Thoracic aorta (tissue), 2 donors: Measurements from ENCODE around the gene PTPRS. TPM values are rescaled to one million over a fixed set of nuclear protein-coding genes. Genes with fewer than 3 reads are reported as not detected.

ENCODE experiments used
- ATAC-seq: fragments of 150-250 bp; one replicate; pipeline ENCODE4 v1.8.0; 2017; ENCODE audit warnings: low read depth; ENCODE audit not compliant: insufficient number of reproducible peaks, low FRiP score
- DNase-seq: peaks from one replicate; pipeline ENCODE4 v3.0.0-alpha.2; 2020; ENCODE audit warnings: low spot score
- H3K27ac ChIP-seq, 2 donors: fragments of 200-600 bp; sonication (generic); 1 replicate in 1 of 2; 2 replicates in 1 of 2; pipeline ENCODE4 v1.5.1; 2016; ENCODE audit warnings: mild to moderate bottlenecking in 2 of 2, moderate library complexity in 2 of 2
- H3K27me3 ChIP-seq: fragments of 200-600 bp; sonication (generic); replicated peaks from 2 replicates; pipeline ENCODE4 v1.6.0; 2016; ENCODE audit warnings: mild to moderate bottlenecking; ENCODE audit not compliant: insufficient read depth
- H3K36me3 ChIP-seq: fragments of 200-600 bp; sonication (generic); one replicate; pipeline ENCODE4 v1.5.1; 2016
- H3K4me1 ChIP-seq, 2 donors: fragments of 200-600 bp; sonication (generic); 1 replicate in 1 of 2; 2 replicates in 1 of 2; pipeline versions ENCODE4 v1.5.1 to v1.6.0; 2016; ENCODE audit warnings: low read depth in 2 of 2, mild to moderate bottlenecking in 1 of 2; ENCODE audit not compliant: control insufficient read depth in 1 of 2
- H3K4me3 ChIP-seq: fragments of 200-600 bp; sonication (generic); 2 replicates; pipeline ENCODE4 v1.5.1; 2016; ENCODE audit warnings: mild to moderate bottlenecking
- H3K9me3 ChIP-seq: fragments of 200-600 bp; sonication (generic); 2 replicates; pipeline ENCODE4 v1.5.1; 2016
- CTCF ChIP-seq: fragments of 200-600 bp; sonication (generic); IDR thresholded peaks from one replicate; pipeline ENCODE4 v1.5.1; 2019; ENCODE audit warnings: antibody characterized with exemption
- total RNA-seq, 2 donors: library from RNA; depleted of rRNA; stranded (reverse); fragments of >200 nt; gene quantifications; one replicate each; pipeline versions ENCODE4 v1.1.0 to v1.2.3, GENCODE V29; 2016

Gene PTPRS
- total RNA-seq, 2 donors from 2014 or later: 272 to 356 TPM

- no peak overlapping the region for H3K4me3 ChIP-seq
- no peaks in the 10 kb centered on the region for H3K4me1 ChIP-seq
- no peak for DNase-seq
- no peaks in the 10 kb centered on the region for H3K27me3 ChIP-seq
- TF ChIP-seq CTCF: no peak
- no peak overlapping the region for H3K27ac ChIP-seq
- no peaks in the 10 kb centered on the region for H3K36me3 ChIP-seq
- no peaks in the 10 kb centered on the region for H3K9me3 ChIP-seq
- no peak for ATAC-seq
Observed at GRCh38 chr19:5317321-5317720, 23.3 kb downstream of the PTPRS start.

- no peak for DNase-seq
- H3K27ac ChIP-seq: no peak overlapping the region
- ATAC-seq: no peak
- H3K4me1 ChIP-seq: no peaks in the 10 kb centered on the region
- no peaks in the 10 kb centered on the region for H3K36me3 ChIP-seq
- H3K4me3 ChIP-seq: no peak overlapping the region
- no peak for TF ChIP-seq CTCF
- H3K9me3 ChIP-seq: no peaks in the 10 kb centered on the region
- H3K27me3 ChIP-seq: no peaks in the 10 kb centered on the region
Observed at GRCh38 chr19:5316138-5316537, 24.5 kb downstream of the PTPRS start.

- no peaks in the 10 kb centered on the region for H3K36me3 ChIP-seq
- no peak for DNase-seq
- no peak overlapping the region for H3K4me3 ChIP-seq
- no peak for TF ChIP-seq CTCF
- H3K27me3 ChIP-seq: no peaks in the 10 kb centered on the region
- no peaks in the 10 kb centered on the region for H3K9me3 ChIP-seq
- ATAC-seq: no peak
- H3K27ac ChIP-seq: no peak overlapping the region
- H3K4me1 ChIP-seq: no peaks in the 10 kb centered on the region
Observed at GRCh38 chr19:5314907-5315298, 25.7 kb downstream of the PTPRS start.

- TF ChIP-seq CTCF: no peak
- Histone ChIP-seq H3K27ac (no peak overlapping the region), H3K36me3 (no peaks in the 10 kb centered on the region), H3K4me1 (no peaks in the 10 kb centered on the region), H3K9me3 (no peaks in the 10 kb centered on the region), H3K4me3 (no peak overlapping the region), H3K27me3 (no peaks in the 10 kb centered on the region)
- no peak for ATAC-seq
- no peak for DNase-seq
Observed at GRCh38 chr19:5314012-5314906, 26.4 kb downstream of the PTPRS start.

- Histone ChIP-seq H3K36me3 (no peaks in the 10 kb centered on the region), H3K4me3 (no peak overlapping the region), H3K4me1 (peaks cover 0 to 2% of the 10 kb centered on the region in 2 donors), H3K27ac (no peak overlapping the region), H3K27me3 (no peaks in the 10 kb centered on the region), H3K9me3 (no peaks in the 10 kb centered on the region)
- no peak for ATAC-seq
- TF ChIP-seq CTCF: no peak
- no peak for DNase-seq
Observed at GRCh38 chr19:5313307-5313706, 27.3 kb downstream of the PTPRS start.
